ENCODE data around the gene CDH26.

GRCh38 chr20:60060006-60060557, 101.9 kb downstream of the CDH26 start:
- TF ChIP-seq EZH2 (optimal IDR thresholded peaks at IDR 0.05; ENCODE audit: low read depth, low read length): no peak
- no peak for TF ChIP-seq CTCF (IDR thresholded peaks at IDR 0.05; ENCODE audit: low read length)
